K562 (cell line): ENCODE results near the gene ITGB3BP. TPM values are rescaled to one million over a fixed set of nuclear protein-coding genes. Genes with fewer than 3 reads are reported as not detected.

Source experiments
- ATAC-seq: fragments of 200-7000 bp; cut with Tn5 transposase; 3 replicates; pipeline ENCODE4 v1.9.1; 2020; ENCODE audit warnings: moderate library complexity
- BruUV-seq: library from RNA; stranded (reverse); fragments of 400-500 nt; replicated peaks from 2 replicates; lab custom pipeline; 2021; lab: Mats Ljungman, UMichigan
- CTCF ChIA-PET: fragments of 300-600 bp; formaldehyde crosslinking; extraction: SDS; loops from one replicate; lab custom pipeline; 2021; ENCODE audit warnings: low intra/inter-chr PET ratio; lab: Yijun Ruan, JAX
- POLR2A ChIA-PET: fragments of 300-600, 350-650 bp; sonication (Branson Sonifier 250); formaldehyde crosslinking; extraction: SDS; loops from one replicate; lab custom pipeline; 2021; ENCODE audit warnings: antibody characterized with exemption, inconsistent platforms; lab: Yijun Ruan, JAX
- DNase-seq, 4 experiments: peaks; one replicate each; pipeline versions ENCODE4 v3.0.0 to v3.0.0-alpha.2; 2011 to 2018; ENCODE audit warnings: low spot score in 3 of 4, mixed read lengths in 3 of 4; ENCODE audit errors: extremely low read depth in 1 of 4
- FAIRE-seq: peaks from 2 replicates; lab custom pipeline; 2011; peaks lifted over from hg19 to GRCh38; lab: Jason Lieb, UNC
- H2AFZ ChIP-seq: 2 replicates; pipeline ENCODE4 v1.6.0; 2011; ENCODE audit warnings: low read depth, low read length, control low read depth, inconsistent platforms
- H3K27ac ChIP-seq: fragments of 200-600 bp; 3 replicates; pipeline ENCODE4 v1.8.0; 2011; ENCODE audit warnings: low read depth, mild to moderate bottlenecking, control low read depth, inconsistent platforms, low read length, moderate library complexity, mixed read lengths; ENCODE audit errors: extremely low read depth
- H3K27me3 ChIP-seq, 2 experiments: fragments of 300-600 bp in 1 of 2; 2 replicates in 1 of 2; 3 replicates in 1 of 2; pipeline versions ENCODE4 v1.6.0 to v1.8.0; 2011; ENCODE audit warnings: inconsistent platforms in 2 of 2, low read length in 2 of 2, mild to moderate bottlenecking in 1 of 2, mixed read lengths in 1 of 2, moderate library complexity in 1 of 2; ENCODE audit not compliant: control insufficient read depth in 2 of 2, insufficient read depth in 2 of 2
- H3K36me3 ChIP-seq: fragments of 300-600 bp; 3 replicates; pipeline ENCODE4 v1.8.0; 2011; ENCODE audit warnings: mild to moderate bottlenecking, low read length, inconsistent platforms; ENCODE audit not compliant: control insufficient read depth, insufficient read depth
- H3K4me1 ChIP-seq, 2 experiments: fragments of 200-600 bp in 1 of 2; replicated peaks in 1 of 2; 2 replicates in 1 of 2; 3 replicates in 1 of 2; pipeline versions ENCODE4 v1.5.1 to v1.8.0; 2011; ENCODE audit warnings: inconsistent platforms in 2 of 2, low read length in 2 of 2, mild to moderate bottlenecking in 1 of 2, mixed read lengths in 1 of 2, moderate library complexity in 1 of 2; ENCODE audit not compliant: control insufficient read depth in 2 of 2, insufficient read depth in 2 of 2
- H3K4me2 ChIP-seq: 2 replicates; pipeline ENCODE4 v1.6.1; 2011; ENCODE audit warnings: low read length, control low read depth, inconsistent platforms, mixed read lengths; ENCODE audit not compliant: insufficient read depth
- H3K4me3 ChIP-seq: fragments of 200-600 bp; sonication (generic), shearing (Covaris generic); 2 replicates; pipeline ENCODE4 v1.5.1; 2016; ENCODE audit warnings: control low read depth, inconsistent platforms
- H3K79me2 ChIP-seq: fragments of 200-600 bp; 3 replicates; pipeline ENCODE4 v1.8.0; 2011; ENCODE audit warnings: low read length, inconsistent platforms; ENCODE audit not compliant: control insufficient read depth, insufficient read depth
- H3K9ac ChIP-seq, 2 experiments: 2 replicates each; pipeline versions ENCODE4 v1.6.0 to v1.6.1; 2011; ENCODE audit warnings: low read depth in 2 of 2, low read length in 2 of 2, control low read depth in 1 of 2, inconsistent platforms in 1 of 2, mild to moderate bottlenecking in 1 of 2, mixed read lengths in 1 of 2; ENCODE audit not compliant: insufficient read depth in 1 of 2
- H3K9me1 ChIP-seq: one replicate; pipeline ENCODE4 v1.6.0; 2011; ENCODE audit warnings: inconsistent platforms, mild to moderate bottlenecking, low read length, moderate library complexity; ENCODE audit not compliant: control insufficient read depth, insufficient read depth
- H3K9me3 ChIP-seq: replicated peaks from 2 replicates; pipeline ENCODE4 v1.5.1; 2011; ENCODE audit warnings: low read depth, low read length, inconsistent platforms; ENCODE audit not compliant: control insufficient read depth, insufficient read depth
- H4K20me1 ChIP-seq: replicated peaks from 2 replicates; pipeline ENCODE4 v1.6.1; 2011; ENCODE audit warnings: low read length, inconsistent platforms, mixed read lengths; ENCODE audit not compliant: control insufficient read depth, insufficient read depth
- CCNT2 ChIP-seq: IDR thresholded peaks from 2 replicates; pipeline ENCODE4 v1.6.1; 2011; ENCODE audit warnings: borderline replicate concordance, low read depth, mild to moderate bottlenecking, moderate library complexity, mixed read lengths, low read length; ENCODE audit not compliant: insufficient read length; ENCODE audit errors: extremely low read depth
- CLOCK ChIP-seq: fragments of 250-450 bp; sonication (Bioruptor Pico); IDR thresholded peaks from 2 replicates; pipeline ENCODE4 v1.4.0; 2020; ENCODE audit warnings: mild to moderate bottlenecking, moderate library complexity, borderline replicate concordance
- ETV6 ChIP-seq, 3 experiments: fragments of 150-350 bp in 1 of 3; sonication (generic) in 1 of 3; formaldehyde crosslinking in 1 of 3; IDR thresholded peaks; 2 replicates each; pipeline versions ENCODE4 v1.6.1 to v1.8.0; 2014 to 2022; ENCODE audit warnings: borderline replicate concordance in 2 of 3, low read depth in 2 of 3, antibody characterized with exemption in 1 of 3, low read length in 1 of 3, mild to moderate bottlenecking in 1 of 3, missing genetic modification reagents in 1 of 3
- MYC ChIP-seq, 2 experiments: fragments of 250-450 bp in 1 of 2; sonication (Bioruptor Pico) in 1 of 2; IDR thresholded peaks; 2 replicates each; pipeline versions ENCODE4 v1.5.1 to v1.6.1; 2012 to 2021; ENCODE audit warnings: low read depth in 2 of 2, borderline replicate concordance in 1 of 2, improper control_type of control experiment in 1 of 2, low read length in 1 of 2, mild to moderate bottlenecking in 1 of 2, moderate library complexity in 1 of 2
- NCOA6 ChIP-seq: fragments of 450-650 bp; IDR thresholded peaks from 2 replicates; pipeline ENCODE4 v1.6.1; 2017; ENCODE audit warnings: mild to moderate bottlenecking
- RB1 ChIP-seq: fragments of 450-650 bp; IDR thresholded peaks from 2 replicates; pipeline ENCODE4 v1.6.1; 2017; ENCODE audit warnings: low read depth, mild to moderate bottlenecking
- TBP ChIP-seq: optimal IDR thresholded peaks from 2 replicates; pipeline ENCODE3; 2011; ENCODE audit warnings: low read depth, low read length, improper control_type of control experiment
- TFAM ChIP-seq: fragments of 250-450 bp; sonication (Bioruptor Pico); conservative IDR thresholded peaks from 2 replicates; pipeline ENCODE4 v1.5.0; 2021; ENCODE audit warnings: mild to moderate bottlenecking, moderate library complexity
- USF2 ChIP-seq: sonication (generic); formaldehyde crosslinking; IDR thresholded peaks from 2 replicates; pipeline ENCODE4 v1.5.0; 2020; ENCODE audit warnings: missing genetic modification reagents
- ZNF134 ChIP-seq: fragments of 250-450 bp; sonication (Bioruptor Pico); conservative IDR thresholded peaks from 2 replicates; pipeline ENCODE4 v1.4.0; 2020
- ZNF174 ChIP-seq: fragments of 250-450 bp; sonication (Bioruptor Pico); IDR thresholded peaks from 2 replicates; pipeline ENCODE4 v1.4.0; 2020; ENCODE audit warnings: mild to moderate bottlenecking
- ZNF507 ChIP-seq: conservative IDR thresholded peaks from 2 replicates; pipeline ENCODE4 v1.6.1; 2017; ENCODE audit warnings: missing genetic modification characterization, missing compliant biosample characterization
- ZSCAN32 ChIP-seq: fragments of 450-650 bp; formaldehyde crosslinking; IDR thresholded peaks from 2 replicates; pipeline ENCODE4 v1.4.0; 2020; ENCODE audit warnings: mild to moderate bottlenecking, moderate library complexity
- in situ Hi-C: fragments of 300-500 bp; cut with MboI; formaldehyde crosslinking; loops from 4 replicates; pipeline ENCODE4 v1.15.0; 2018; ENCODE audit warnings: inconsistent platforms, mixed read lengths
- intact Hi-C: fragments of 100-400 bp; cut with micrococcal nuclease; formaldehyde crosslinking; loops from 2 replicates; pipeline ENCODE4 v1.14.2; 2022
- polyA plus RNA-seq, 8 experiments: library from polyadenylated mRNA; depleted of rRNA in 4 of 8; stranded (reverse) in 5 of 8; unstranded in 3 of 8; fragments of >200 nt; fragmentation: Nextera tagmentation in 2 of 8; fragmentation: Illumina TruSeq in 1 of 8; extraction: Ambion mirVana in 2 of 8; extraction: Trizol in 1 of 8; gene quantifications; 2 replicates each; pipeline versions ENCODE4 v1.2.1 to v1.2.3, GENCODE V29; 2011 to 2014; ENCODE audit warnings: inconsistent platforms in 1 of 8, missing spikeins in 1 of 8
- total RNA-seq, 7 experiments: library from RNA; depleted of rRNA in 6 of 7; stranded (reverse); fragments of >200 nt in 6 of 7; fragmentation: Illumina TruSeq in 2 of 7; extraction: Trizol in 2 of 7; gene quantifications; 2 replicates each; pipeline versions ENCODE4 v1.2.1 to v1.2.3, GENCODE V29; 2011 to 2021; ENCODE audit warnings: low replicate concordance in 1 of 7
- TF ChIP-seq, protein P1 (sequence below): sonication (generic); formaldehyde crosslinking; IDR thresholded peaks from 2 replicates; pipeline ENCODE4 v1.8.1; 2023; ENCODE audit warnings: mild to moderate bottlenecking, missing genetic modification reagents
- TF ChIP-seq, protein P2 (sequence below): sonication (generic); formaldehyde crosslinking; IDR thresholded peaks from 2 replicates; pipeline ENCODE4 v1.8.1; 2023; ENCODE audit warnings: mild to moderate bottlenecking, missing genetic modification reagents

Gene ITGB3BP
- total and polyA plus RNA-seq, 9 of the 15 experiments (the other 6 are each of a cell fraction or from before 2014, with no cell fraction given): 62.8 to 151 (median 110) TPM

GRCh38 chr1:63512584-63512983 lies 10.4 kb downstream of the ITGB3BP start:
- Histone ChIP-seq H3K4me2 (no peak overlapping the region), H3K9me3 (no peaks in the 10 kb centered on the region; the same call in 1 of the 2 replicates), H4K20me1 (no peaks in the 10 kb centered on the region), H3K4me3 (no peak overlapping the region), H3K79me2 (peaks cover 34% of the 10 kb centered on the region; the same call in 2 of the 3 replicates), H3K9ac (no peak overlapping the region), H3K27ac (no peak overlapping the region), H3K36me3 (peaks cover 29% of the 10 kb centered on the region; the same call in 1 of the 3 replicates), H3K4me1 (no peaks in the 10 kb centered on the region), H3K27me3 (no peaks in the 10 kb centered on the region), H3K9me1 (no peaks in the 10 kb centered on the region), H2AFZ (no peak overlapping the region)
- ChIA-PET CTCF (no interaction called here), POLR2A (no interaction called here)
- in situ Hi-C loops: no loop called here
- intact Hi-C loops: no loop called here
- BruUV-seq: no TSS peak
- FAIRE-seq (no peak), DNase-seq (no peak), ATAC-seq (no peak)
- TF ChIP-seq USF2 (no peak), TFAM (CRISPR knock-in tag) (no peak), MYC (IDR thresholded peaks at IDR 0.05; ENCODE audit: low read depth, low read length) (no peak), MYC (CRISPR knock-in tag; IDR thresholded peaks at IDR 0.05; ENCODE audit: borderline replicate concordance, low read depth) (no peak), RB1 (no peak), ZSCAN32 (CRISPR knock-in tag) (no peak), ZNF134 (CRISPR knock-in tag) (no peak), TBP (no peak), CLOCK (CRISPR knock-in tag) (no peak), NCOA6 (no peak), ZNF174 (CRISPR knock-in tag) (no peak), ETV6 (IDR thresholded peaks at IDR 0.05; ENCODE audit: borderline replicate concordance in 1 of 2, low read depth in 2 of 2, low read length in 1 of 2) (no peak), ETV6 (CRISPR knock-in tag; IDR thresholded peaks at IDR 0.05; ENCODE audit: borderline replicate concordance) (no peak), CCNT2 (no peak), ZNF507 (tag) (no peak)
- TF ChIP-seq, protein P1, sequence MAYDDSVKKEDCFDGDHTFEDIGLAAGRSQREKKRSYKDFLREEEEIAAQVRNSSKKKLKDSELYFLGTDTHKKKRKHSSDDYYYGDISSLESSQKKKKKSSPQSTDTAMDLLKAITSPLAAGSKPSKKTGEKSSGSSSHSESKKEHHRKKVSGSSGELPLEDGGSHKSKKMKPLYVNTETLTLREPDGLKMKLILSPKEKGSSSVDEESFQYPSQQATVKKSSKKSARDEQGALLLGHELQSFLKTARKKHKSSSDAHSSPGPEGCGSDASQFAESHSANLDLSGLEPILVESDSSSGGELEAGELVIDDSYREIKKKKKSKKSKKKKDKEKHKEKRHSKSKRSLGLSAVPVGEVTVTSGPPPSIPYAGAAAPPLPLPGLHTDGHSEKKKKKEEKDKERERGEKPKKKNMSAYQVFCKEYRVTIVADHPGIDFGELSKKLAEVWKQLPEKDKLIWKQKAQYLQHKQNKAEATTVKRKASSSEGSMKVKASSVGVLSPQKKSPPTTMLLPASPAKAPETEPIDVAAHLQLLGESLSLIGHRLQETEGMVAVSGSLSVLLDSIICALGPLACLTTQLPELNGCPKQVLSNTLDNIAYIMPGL (CRISPR knock-in tag): no peak
- TF ChIP-seq, protein P2, sequence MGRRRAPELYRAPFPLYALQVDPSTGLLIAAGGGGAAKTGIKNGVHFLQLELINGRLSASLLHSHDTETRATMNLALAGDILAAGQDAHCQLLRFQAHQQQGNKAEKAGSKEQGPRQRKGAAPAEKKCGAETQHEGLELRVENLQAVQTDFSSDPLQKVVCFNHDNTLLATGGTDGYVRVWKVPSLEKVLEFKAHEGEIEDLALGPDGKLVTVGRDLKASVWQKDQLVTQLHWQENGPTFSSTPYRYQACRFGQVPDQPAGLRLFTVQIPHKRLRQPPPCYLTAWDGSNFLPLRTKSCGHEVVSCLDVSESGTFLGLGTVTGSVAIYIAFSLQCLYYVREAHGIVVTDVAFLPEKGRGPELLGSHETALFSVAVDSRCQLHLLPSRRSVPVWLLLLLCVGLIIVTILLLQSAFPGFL: no peak
